A549 (cell line): Measurements from ENCODE around the gene CLDN2. TPM values are rescaled to one million over a fixed set of nuclear protein-coding genes. Genes with fewer than 3 reads are reported as not detected.

Source experiments
- ATAC-seq, 2 experiments: fragments of 200-7000 bp in 1 of 2; fragments of >200 bp in 1 of 2; cut with Nextera tagmentation in 1 of 2; cut with Tn5 transposase in 1 of 2; 3 replicates each; pipeline versions ENCODE4 v1.8.0 to v1.9.1; 2018 to 2020; ENCODE audit warnings: mild to moderate bottlenecking in 1 of 2, moderate library complexity in 1 of 2
- CTCF ChIA-PET: fragments of 300-600 bp; sonication (Branson Sonifier 250); formaldehyde crosslinking; extraction: SDS; loops from one replicate; lab custom pipeline; 2021; ENCODE audit warnings: antibody characterized with exemption, inconsistent platforms; lab: Yijun Ruan, JAX
- POLR2A ChIA-PET: fragments of 350-600 bp; formaldehyde crosslinking; extraction: SDS; loops from one replicate; lab custom pipeline; 2021; ENCODE audit warnings: antibody characterized with exemption, inconsistent platforms; lab: Yijun Ruan, JAX
- DNase-seq, 2 experiments: peaks; one replicate each; pipeline versions ENCODE4 v3.0.0 to v3.0.0-alpha.2; 2011 to 2016; ENCODE audit warnings: low read depth in 1 of 2, low spot score in 1 of 2
- FAIRE-seq: peaks from 2 replicates; lab custom pipeline; 2011; peaks lifted over from hg19 to GRCh38; lab: Jason Lieb, UNC
- H3K27ac ChIP-seq, 2 experiments: fragments of >200 bp; sonication (Bioruptor Twin); formaldehyde crosslinking; 3 replicates each; pipeline ENCODE4 v1.5.1; 2016 to 2017
- H3K4me1 ChIP-seq: fragments of >200 bp; sonication (Bioruptor Twin); formaldehyde crosslinking; 3 replicates; pipeline ENCODE4 v1.6.1; 2016
- H3K4me2 ChIP-seq: fragments of >200 bp; sonication (Bioruptor Twin); formaldehyde crosslinking; 3 replicates; pipeline ENCODE4 v1.6.1; 2016
- H3K4me3 ChIP-seq: fragments of >200 bp; sonication (Bioruptor Twin); formaldehyde crosslinking; 3 replicates; pipeline ENCODE4 v1.5.1; 2016
- H3K9me3 ChIP-seq: fragments of >200 bp; sonication (Bioruptor Twin); formaldehyde crosslinking; 3 replicates; pipeline ENCODE4 v1.6.1; 2016
- BHLHE40 ChIP-seq: IDR thresholded peaks from 2 replicates; pipeline ENCODE4 v1.6.1; 2012; ENCODE audit warnings: low read depth, low read length, inconsistent platforms
- CEBPB ChIP-seq, 2 experiments: fragments of >200 bp in 1 of 2; sonication (Bioruptor Twin) in 1 of 2; formaldehyde crosslinking in 1 of 2; IDR thresholded peaks; 2 replicates each; pipeline ENCODE4 v1.6.1; 2012 to 2016
- CHD4 ChIP-seq: fragments of 200-600 bp; sonication (generic); IDR thresholded peaks from 2 replicates; pipeline ENCODE4 v1.6.1; 2016; ENCODE audit warnings: antibody characterized with exemption, mild to moderate bottlenecking, borderline replicate concordance
- CTCF ChIP-seq: fragments of >200 bp; sonication (Bioruptor Twin); formaldehyde crosslinking; IDR thresholded peaks from 3 replicates; pipeline ENCODE4 v1.5.1; 2016
- E2F6 ChIP-seq: IDR thresholded peaks from 2 replicates; pipeline ENCODE4 v1.6.1; 2012; ENCODE audit warnings: low read depth, borderline replicate concordance
- ELK1 ChIP-seq: fragments of 150-350 bp; IDR thresholded peaks from 2 replicates; pipeline ENCODE4 v1.6.1; 2014; ENCODE audit warnings: low read depth, mild to moderate bottlenecking, low read length
- EP300 ChIP-seq, 2 experiments: fragments of >200 bp; sonication (Bioruptor Twin); formaldehyde crosslinking; IDR thresholded peaks; 2 replicates in 1 of 2; 3 replicates in 1 of 2; pipeline ENCODE4 v1.6.1; 2016 to 2017
- ESRRA ChIP-seq: fragments of 150-350 bp; IDR thresholded peaks from 2 replicates; pipeline ENCODE4 v1.6.1; 2014; ENCODE audit warnings: mild to moderate bottlenecking, low read length, borderline replicate concordance
- FOSL2 ChIP-seq, 2 experiments: fragments of 450-650 bp in 1 of 2; fragments of >200 bp in 1 of 2; sonication (Bioruptor Twin) in 1 of 2; formaldehyde crosslinking; IDR thresholded peaks; 2 replicates each; pipeline versions ENCODE4 v1.5.0 to v1.6.1; 2016 to 2020; ENCODE audit warnings: mild to moderate bottlenecking in 1 of 2, moderate library complexity in 1 of 2
- GATA3 ChIP-seq: IDR thresholded peaks from 2 replicates; pipeline ENCODE4 v1.6.1; 2012; ENCODE audit warnings: borderline replicate concordance
- HDAC2 ChIP-seq: fragments of 200-600 bp; sonication (generic); IDR thresholded peaks from 2 replicates; pipeline ENCODE4 v1.6.1; 2016
- HEYL ChIP-seq: fragments of 250-450 bp; sonication (Bioruptor Pico); IDR thresholded peaks from 2 replicates; pipeline ENCODE4 v1.8.0; 2021; ENCODE audit warnings: mild to moderate bottlenecking, moderate library complexity
- JUN ChIP-seq, 2 experiments: fragments of >200 bp; sonication (Bioruptor Twin); formaldehyde crosslinking; IDR thresholded peaks; 2 replicates in 1 of 2; 3 replicates in 1 of 2; pipeline ENCODE4 v1.6.1; 2016 to 2017
- JUNB ChIP-seq: fragments of >200 bp; sonication (Bioruptor Twin); formaldehyde crosslinking; IDR thresholded peaks from 2 replicates; pipeline ENCODE4 v1.6.1; 2016
- KDM5A ChIP-seq: fragments of 200-600 bp; sonication (generic); IDR thresholded peaks from 2 replicates; pipeline ENCODE4 v1.6.1; 2016; ENCODE audit warnings: antibody characterized with exemption, mild to moderate bottlenecking
- MAX ChIP-seq: IDR thresholded peaks from 2 replicates; pipeline ENCODE4 v1.6.1; 2012
- MYC ChIP-seq: IDR thresholded peaks from 2 replicates; pipeline ENCODE4 v1.6.1; 2012; ENCODE audit warnings: mild to moderate bottlenecking, inconsistent platforms, low read length, improper control_type of control experiment, borderline replicate concordance
- NR3C1 ChIP-seq: fragments of >200 bp; sonication (Bioruptor Twin); formaldehyde crosslinking; IDR thresholded peaks from 3 replicates; pipeline ENCODE4 v1.6.1; 2017
- PBX3 ChIP-seq: IDR thresholded peaks from 2 replicates; pipeline ENCODE4 v1.6.1; 2012
- PHF8 ChIP-seq: fragments of 200-600 bp; sonication (generic); IDR thresholded peaks from 2 replicates; pipeline ENCODE4 v1.6.1; 2016; ENCODE audit warnings: low read depth, mild to moderate bottlenecking, antibody characterized with exemption, moderate library complexity, borderline replicate concordance
- RAD21 ChIP-seq, 2 experiments: fragments of >200 bp in 1 of 2; sonication (Bioruptor Twin) in 1 of 2; formaldehyde crosslinking in 1 of 2; IDR thresholded peaks in 1 of 2; conservative IDR thresholded peaks in 1 of 2; 2 replicates in 1 of 2; 3 replicates in 1 of 2; pipeline ENCODE4 v1.6.1; 2012 to 2018; ENCODE audit warnings: inconsistent platforms in 1 of 2
- RNF2 ChIP-seq: fragments of 200-600 bp; sonication (generic); IDR thresholded peaks from 2 replicates; pipeline ENCODE4 v1.6.1; 2016; ENCODE audit warnings: low read depth, mild to moderate bottlenecking, antibody characterized with exemption, moderate library complexity, borderline replicate concordance
- SMC3 ChIP-seq: fragments of >200 bp; sonication (Bioruptor Twin); formaldehyde crosslinking; IDR thresholded peaks from 3 replicates; pipeline ENCODE4 v1.6.1; 2018; ENCODE audit warnings: inconsistent platforms
- TFCP2L1 ChIP-seq: fragments of 250-450 bp; sonication (Bioruptor Pico); IDR thresholded peaks from 2 replicates; pipeline ENCODE4 v1.5.0; 2021; ENCODE audit warnings: mild to moderate bottlenecking
- TP53 ChIP-seq: fragments of 250-450 bp; sonication (Bioruptor Pico); IDR thresholded peaks from 2 replicates; pipeline ENCODE4 v1.5.0; 2021; ENCODE audit warnings: mild to moderate bottlenecking, moderate library complexity
- WGBS: methylation state at CpG from one replicate; pipeline ENCODE4 v1.1.6; 2017; ENCODE audit errors: missing lambda C conversion rate; 5-methylcytosine and 5-hydroxymethylcytosine counted together
- polyA plus RNA-seq, 4 experiments: library from polyadenylated mRNA; depleted of rRNA in 3 of 4; stranded (reverse); fragments of >200 nt; fragmentation: RNase III in 1 of 4; extraction: RNeasy Plus Mini Kit Qiagen cat#74134 plus additional on column Dnase treatment in 1 of 4; gene quantifications; 2 replicates in 3 of 4; 3 replicates in 1 of 4; pipeline ENCODE4 v1.2.3, GENCODE V29; 2011 to 2017
- TF ChIP-seq, protein P1 (sequence below): fragments of >200 bp; sonication (Bioruptor Twin); formaldehyde crosslinking; IDR thresholded peaks from 3 replicates; pipeline ENCODE4 v1.6.1; 2016

The CLDN2 gene
- polyA plus RNA-seq, 2 of the 4 experiments (the other 2 are of a cell fraction), result 28.1 to 28.6 TPM

GRCh38 chrX:106954041-106954440 lies 33.8 kb downstream of the CLDN2 start (continued):
- no peak for TF ChIP-seq CTCF
- no peak for TF ChIP-seq ELK1

DNA sequence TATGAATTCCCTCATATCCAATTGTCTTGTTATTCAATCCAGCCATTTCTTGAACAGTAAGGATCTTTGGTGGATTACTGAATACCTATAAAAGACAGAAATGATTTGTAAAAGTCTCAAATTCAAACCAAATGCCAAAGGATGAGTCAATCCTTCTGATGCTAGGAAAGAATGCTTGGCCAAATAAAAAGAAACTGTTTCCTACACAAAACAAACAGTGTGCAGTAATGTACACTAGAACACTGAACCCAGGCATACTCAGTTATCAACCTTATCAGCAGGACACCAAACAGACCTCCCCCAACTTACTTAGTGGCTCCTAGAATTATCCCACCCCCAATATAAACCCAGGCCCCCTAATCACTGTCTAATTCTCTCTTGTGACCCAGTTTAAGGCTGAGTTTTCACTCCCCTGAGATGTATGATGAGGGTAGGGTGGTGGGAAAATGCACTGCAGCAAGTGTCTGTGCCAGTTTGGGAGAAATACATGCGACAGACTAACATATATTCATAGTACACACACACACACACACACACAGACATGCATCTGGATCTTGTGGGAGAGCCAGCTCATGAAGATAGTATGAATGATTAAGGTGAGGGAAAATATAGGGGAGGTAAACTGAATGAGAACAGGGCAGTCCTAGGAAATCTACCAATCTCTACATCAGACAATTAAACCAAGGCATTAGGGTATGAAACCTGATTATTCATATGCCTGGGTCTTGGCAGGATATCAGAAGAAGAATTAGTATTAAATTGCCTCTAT lies 35.0 kb downstream of the CLDN2 start:
- peak in 1 of 2 experiments; percentile 59 for DNase-seq
- TF ChIP-seq RAD21 (conservative IDR thresholded peaks at IDR 0.05 in 1 of 2, IDR thresholded peaks at IDR 0.05 in 1 of 2) (peak in 1 of 2 experiments; percentile 36; a peak in 1 of 5 replicates), SMC3 (0 out of 3 replicates have a peak, but pooled peaks have one; percentile 16), HEYL (no peak), PBX3 (no peak), GATA3 (peak; percentile 91), CHD4 (no peak), CTCF (no peak), E2F6 (no peak), TFCP2L1 (CRISPR knock-in tag) (no peak), ESRRA (no peak), HDAC2 (no peak), RNF2 (no peak), MAX (peak; percentile 44; the same call in 1 of the 2 replicates), PHF8 (no peak), FOSL2 (IDR thresholded peaks at IDR 0.05) (peak; percentile 65; the same call in 1 of the 2 replicates), FOSL2 (CRISPR knock-in tag; IDR thresholded peaks at IDR 0.05) (peak; percentile 66), EP300 (IDR thresholded peaks at IDR 0.05) (peak; percentile 63 to 77; a peak in 3 of 5 replicates), JUN (IDR thresholded peaks at IDR 0.05) (peak; percentile 63 to 84), KDM5A (no peak), CEBPB (IDR thresholded peaks at IDR 0.05) (peak; percentile 17 to 61; a peak in 1 of 4 replicates), MYC (no peak), TP53 (CRISPR knock-in tag) (no peak), NR3C1 (no peak), BHLHE40 (no peak), JUNB (peak; percentile 75)
- TF ChIP-seq, protein P1, sequence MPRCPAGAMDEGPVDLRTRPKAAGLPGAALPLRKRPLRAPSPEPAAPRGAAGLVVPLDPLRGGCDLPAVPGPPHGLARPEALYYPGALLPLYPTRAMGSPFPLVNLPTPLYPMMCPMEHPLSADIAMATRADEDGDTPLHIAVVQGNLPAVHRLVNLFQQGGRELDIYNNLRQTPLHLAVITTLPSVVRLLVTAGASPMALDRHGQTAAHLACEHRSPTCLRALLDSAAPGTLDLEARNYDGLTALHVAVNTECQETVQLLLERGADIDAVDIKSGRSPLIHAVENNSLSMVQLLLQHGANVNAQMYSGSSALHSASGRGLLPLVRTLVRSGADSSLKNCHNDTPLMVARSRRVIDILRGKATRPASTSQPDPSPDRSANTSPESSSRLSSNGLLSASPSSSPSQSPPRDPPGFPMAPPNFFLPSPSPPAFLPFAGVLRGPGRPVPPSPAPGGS, result peak; percentile 49; the same call in 1 of the 3 replicates

More for the DNA sequence above, 35.0 kb downstream of the CLDN2 start:
- 0% methylated on average over 1 of the region's 1 CpG for WGBS
- peak overlapping the region; percentile 84 for H3K4me2 ChIP-seq
- H3K4me3 ChIP-seq, result no peak overlapping the region
- ChIA-PET POLR2A (no interaction called here), CTCF (interaction anchor here (1.4 to 7.2 kb wide), 3 partner anchors 19 to 61 kb away, joined by 3 to 57 read pairs (median 26); no protein-coding TSS in a partner anchor)
- H3K27ac ChIP-seq, result peak overlapping the region; percentile 88 to 94
- H3K4me1 ChIP-seq, result peaks cover 87% of the 10 kb centered on the region
- peak; percentile 99 for FAIRE-seq
- peak; percentile 58 to 87 for ATAC-seq
- no peaks in the 10 kb centered on the region for H3K9me3 ChIP-seq
